DMS53 (cell line): ENCODE data around the gene CCDC91.

Experiments used
- DNase-seq: peaks from one replicate; lab custom pipeline; 2025; lab: John Stamatoyannopoulos, UW

Gene CCDC91, protein sequence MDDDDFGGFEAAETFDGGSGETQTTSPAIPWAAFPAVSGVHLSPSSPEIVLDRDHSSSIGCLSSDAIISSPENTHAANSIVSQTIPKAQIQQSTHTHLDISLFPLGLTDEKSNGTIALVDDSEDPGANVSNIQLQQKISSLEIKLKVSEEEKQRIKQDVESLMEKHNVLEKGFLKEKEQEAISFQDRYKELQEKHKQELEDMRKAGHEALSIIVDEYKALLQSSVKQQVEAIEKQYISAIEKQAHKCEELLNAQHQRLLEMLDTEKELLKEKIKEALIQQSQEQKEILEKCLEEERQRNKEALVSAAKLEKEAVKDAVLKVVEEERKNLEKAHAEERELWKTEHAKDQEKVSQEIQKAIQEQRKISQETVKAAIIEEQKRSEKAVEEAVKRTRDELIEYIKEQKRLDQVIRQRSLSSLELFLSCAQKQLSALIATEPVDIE

DNA sequence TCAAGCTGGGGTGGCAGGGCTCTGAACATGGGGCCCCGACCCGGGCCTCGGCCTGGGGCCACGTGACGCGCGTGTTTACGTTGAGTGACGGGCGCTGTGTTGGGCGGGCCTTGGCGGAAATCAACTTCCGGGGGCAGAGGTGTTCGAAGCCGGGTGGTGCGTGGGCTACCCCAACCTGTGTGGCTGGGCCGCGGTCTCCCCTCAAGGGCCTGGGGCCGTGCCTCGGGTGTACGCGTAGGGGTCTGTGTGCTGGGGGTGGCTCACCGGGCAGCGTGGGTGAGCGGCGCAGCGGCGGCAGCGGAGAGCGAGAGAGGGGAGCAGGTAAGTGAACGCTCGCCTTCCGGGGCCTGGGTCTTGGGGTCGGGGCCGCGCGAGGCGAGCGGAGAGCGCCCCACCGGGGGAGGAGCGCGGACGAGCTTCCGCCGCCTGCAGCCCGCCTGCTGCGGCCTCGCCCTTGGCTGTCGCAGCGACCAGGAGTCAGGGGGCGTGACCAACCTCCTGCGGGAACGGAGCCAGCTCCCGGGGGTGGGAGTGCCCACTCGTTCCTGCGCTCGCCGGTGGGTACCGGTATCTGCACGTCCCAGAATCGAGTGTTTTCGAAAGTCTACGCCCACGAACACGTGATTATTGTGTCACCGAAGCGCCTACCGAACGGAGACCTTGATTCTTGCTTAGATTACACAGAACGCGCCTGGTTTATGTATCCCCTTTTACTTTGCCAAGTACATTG is at the start of gene CCDC91:
Gene CCDC91, plus strand, starts transcription at position 136 of the 730 bp plus-strand sequence. CDS start 66,760 bp downstream, outside the sequence.
- peak; percentile 98 for DNase-seq

GRCh38 chr12:28144059-28144458 is 46.2 kb upstream of the CCDC91 start:
- DNase-seq, result no peak

DNA sequence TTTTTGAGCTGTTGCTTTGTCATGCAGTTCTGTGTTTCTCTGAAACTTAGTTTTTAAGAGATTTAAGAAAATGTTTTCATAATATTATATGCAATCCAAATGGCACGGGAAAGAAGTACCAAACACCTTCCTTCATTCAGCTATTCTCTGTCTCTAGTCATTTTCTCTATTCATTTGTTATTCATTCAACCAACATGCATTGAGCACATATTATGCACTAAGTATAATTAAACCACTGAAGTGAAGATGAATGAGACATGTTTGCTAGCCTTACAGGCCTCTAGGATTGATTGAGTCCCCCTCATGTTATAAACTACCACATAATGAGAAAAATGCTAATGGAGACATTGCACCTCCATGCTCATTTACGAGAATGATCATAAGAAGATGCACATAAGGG is 45.7 kb upstream of the CCDC91 start:
- DNase-seq, result no peak

DNA sequence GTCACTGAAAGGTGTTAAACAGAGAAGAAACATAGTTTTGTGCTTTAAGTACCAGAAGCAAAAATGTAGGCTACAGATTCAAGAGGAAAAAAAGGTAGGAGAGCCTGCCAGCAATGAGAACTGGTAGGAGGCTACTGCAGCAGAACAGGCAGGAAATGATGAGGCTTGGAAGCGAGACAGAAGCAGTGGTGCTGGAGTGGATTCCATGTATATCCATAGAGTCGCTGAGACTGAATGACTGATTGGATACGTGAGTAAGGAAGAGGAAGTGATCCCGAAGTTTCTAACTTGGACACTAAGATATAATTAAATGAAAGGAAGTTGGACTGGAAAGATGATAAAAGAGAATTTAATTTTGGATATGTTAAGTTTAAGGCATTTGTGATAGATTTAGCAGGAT is 45.0 kb upstream of the CCDC91 start:
- no peak for DNase-seq

- no peak for DNase-seq
These were observed 41.0 kb upstream of the CCDC91 start for GRCh38 chr12:28149279-28149678.

DNA sequence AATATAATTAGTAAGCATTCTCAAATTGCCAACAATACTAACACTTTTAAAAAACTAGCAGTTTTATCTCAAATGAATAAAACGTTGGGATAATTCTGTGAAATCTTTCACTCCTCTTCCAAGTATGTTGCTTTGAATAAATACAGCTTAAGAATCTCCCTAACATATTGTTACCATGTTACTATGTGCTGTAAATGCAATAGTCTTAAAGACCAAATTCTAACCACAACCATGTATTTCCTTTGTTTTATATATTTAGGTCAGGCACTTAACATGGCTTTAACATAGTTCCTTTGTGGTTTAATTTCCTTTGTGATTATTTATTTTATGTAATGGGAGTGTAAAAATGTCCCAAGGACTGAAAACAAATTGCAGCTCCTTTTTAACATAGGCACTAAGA is 33.9 kb upstream of the CCDC91 start:
- DNase-seq, result no peak

DNA sequence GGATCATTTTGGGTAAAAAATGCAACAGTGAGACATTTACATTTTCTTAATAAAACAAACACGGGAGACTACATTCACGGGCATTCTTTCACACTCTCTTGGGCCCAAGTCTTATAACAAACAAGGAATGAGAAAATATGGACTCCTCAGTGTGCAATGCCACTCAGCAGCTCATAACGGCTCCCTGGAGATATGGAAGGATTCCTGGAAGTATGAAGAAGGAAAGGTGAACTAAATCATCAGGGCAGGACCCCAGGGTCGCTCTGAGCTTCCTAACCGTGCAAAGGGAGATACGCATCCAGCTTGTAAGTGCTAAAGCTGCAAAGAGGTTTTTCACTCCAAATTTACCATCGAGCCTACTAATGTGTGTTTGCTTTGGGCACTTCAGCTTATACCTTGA is 33.5 kb upstream of the CCDC91 start:
- DNase-seq, result no peak

- DNase-seq, result no peak
These were observed 31.9 kb upstream of the CCDC91 start for GRCh38 chr12:28158353-28158752.

- DNase-seq, result no peak
These were observed 30.6 kb upstream of the CCDC91 start for GRCh38 chr12:28159688-28160087.

GRCh38 chr12:28161697-28162096 is 28.6 kb upstream of the CCDC91 start:
- DNase-seq, result no peak

DNA sequence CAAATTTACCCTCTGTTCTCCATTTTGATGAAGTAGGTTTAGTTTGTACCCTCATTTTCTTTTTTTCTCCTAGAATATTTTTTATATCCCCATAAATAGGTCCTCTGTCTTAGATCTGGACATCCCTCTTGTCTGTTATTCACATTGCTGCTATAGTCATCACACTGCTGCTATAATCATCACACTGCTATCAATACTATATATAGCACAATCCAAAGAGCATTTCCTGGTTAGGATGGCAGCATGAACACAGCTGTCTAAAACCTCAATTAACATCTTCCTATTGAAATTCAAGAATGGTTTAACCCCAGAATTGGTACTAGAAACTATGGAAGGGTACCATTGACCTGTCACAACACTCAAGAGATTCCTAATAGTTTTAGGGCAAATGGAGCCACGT is 27.6 kb upstream of the CCDC91 start:
- DNase-seq, result peak; percentile 38

DNA sequence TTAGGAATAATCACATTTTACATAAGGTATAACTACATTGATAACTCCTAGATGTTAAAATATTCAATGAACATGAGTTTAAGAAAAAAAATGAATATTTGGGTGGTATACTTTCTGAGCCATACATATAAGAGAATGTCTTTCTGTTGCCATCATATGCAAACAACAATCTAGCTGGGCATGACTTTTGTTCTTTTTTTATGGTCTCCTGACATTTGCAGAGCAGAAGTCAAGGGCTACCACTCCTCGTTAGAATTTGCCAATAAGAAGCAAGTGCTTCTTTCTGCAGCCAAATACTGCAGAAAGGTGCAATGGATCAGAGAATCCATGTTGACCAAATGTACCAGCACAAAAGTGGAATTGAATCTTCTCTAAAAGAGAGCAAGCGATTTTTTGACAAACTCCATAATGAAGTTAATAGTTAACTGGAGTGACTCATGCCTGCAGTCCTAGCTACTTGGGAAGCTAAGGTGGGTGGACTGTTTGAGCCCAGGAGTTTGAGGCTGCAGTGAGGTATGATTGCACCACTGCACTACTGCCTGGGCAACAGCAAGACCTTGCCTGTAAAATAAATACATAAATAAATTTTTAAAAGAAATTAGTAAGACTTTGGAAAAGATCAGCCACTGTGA is 25.5 kb upstream of the CCDC91 start:
- DNase-seq, result peak; percentile 89

DNA sequence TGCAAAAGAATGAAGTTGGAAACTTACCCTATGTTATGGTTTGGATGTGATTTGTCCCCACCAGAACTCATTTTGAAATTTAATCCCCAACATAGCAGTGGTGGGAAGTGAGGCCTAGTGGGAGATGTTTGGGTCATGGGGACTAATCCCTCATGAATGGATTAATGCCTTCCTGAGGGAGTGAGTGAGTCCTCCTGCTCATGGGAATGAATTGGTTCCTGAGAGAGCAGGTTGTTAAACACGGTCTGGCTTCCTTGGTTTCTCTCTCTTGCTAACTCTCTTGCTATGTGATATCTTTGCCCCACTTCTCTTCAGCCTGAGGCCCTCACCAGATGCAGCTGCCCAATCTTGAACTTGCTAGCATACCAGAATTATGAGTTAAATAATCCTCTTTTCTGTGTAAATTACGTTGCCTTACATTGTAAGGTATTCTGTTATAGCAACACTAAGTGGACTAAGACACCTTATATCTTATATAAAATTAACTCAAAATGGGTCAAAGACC is 22.2 kb upstream of the CCDC91 start:
- no peak for DNase-seq

DNA sequence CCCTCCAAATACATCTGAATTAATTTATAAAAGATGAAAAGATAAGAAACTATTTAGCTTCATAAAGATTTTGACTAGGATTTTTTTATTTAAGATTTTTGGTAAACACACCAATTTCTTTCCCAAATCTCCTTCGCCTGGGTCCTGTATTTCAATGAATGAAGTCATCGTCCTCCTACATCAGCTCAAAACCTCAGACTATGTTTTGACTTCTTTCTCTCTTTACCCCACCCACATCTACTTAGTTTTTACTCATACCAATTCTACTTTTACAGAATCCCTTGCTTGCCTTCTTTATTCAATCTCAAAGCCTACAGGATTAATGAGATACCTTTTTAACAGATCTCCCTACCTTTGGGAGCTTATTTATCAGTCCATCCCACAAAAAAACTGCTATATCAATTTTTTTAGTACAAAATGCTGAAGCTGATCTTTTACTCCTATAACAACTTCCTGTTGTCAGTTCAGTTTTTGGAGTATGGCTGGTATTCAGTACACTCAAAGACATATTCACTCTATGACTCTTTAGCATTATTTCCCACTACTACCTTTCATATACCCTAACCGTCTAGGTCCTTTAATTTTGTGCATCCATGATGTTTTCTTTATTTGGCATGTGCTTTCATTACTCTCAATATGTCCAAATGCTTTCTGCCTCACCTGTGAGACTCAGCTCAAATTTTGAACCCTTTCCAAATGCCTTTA is 18.7 kb upstream of the CCDC91 start:
- no peak for DNase-seq

- peak; percentile 93 for DNase-seq
These were observed 17.7 kb upstream of the CCDC91 start for GRCh38 chr12:28172434-28173030.

- DNase-seq, result no peak
These were observed 16.8 kb upstream of the CCDC91 start for GRCh38 chr12:28173440-28173839.

DNA sequence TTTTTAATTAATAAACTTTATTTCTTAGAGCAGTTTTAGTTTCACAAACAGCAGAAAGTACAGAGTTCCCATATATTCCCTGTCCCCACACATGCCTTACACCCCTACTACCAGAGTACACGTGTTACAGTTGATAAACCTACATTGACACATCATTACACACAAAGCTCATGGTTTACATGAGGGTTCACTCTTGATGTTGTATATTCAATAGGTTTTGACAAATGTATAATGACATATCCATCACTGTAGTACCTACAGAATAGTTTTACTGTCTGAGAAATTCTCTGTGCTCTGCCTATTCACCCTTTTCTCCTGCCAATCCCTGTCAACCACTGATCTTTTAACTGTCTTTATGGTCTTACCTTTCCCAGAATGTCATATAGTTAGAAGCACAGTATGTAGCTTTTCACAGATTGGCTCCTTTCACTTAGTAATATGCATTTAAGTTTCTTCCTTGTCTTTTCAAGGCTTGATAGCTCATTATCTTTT is 15.1 kb upstream of the CCDC91 start:
- no peak for DNase-seq

- no peak for DNase-seq
These were observed 14.0 kb upstream of the CCDC91 start for GRCh38 chr12:28176295-28176694.

DNA sequence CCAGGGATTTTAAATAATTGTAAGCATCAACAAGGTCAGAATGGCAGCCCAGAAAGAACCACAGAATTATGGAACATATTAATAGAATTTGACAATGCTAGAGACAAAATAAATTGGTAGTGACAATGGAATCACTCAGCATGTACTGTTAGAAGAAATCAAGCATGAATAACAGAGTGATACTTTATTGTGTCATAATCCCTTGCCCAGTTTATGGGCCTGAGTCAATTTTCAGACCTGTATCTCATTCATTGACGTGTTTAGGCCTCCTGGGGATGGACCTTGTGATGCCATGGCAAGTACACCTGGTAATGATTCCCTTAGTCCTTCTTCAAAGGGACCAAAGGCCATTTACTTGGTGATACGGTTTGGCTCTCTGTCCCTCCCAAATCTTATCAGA is 12.8 kb upstream of the CCDC91 start:
- DNase-seq, result no peak

GRCh38 chr12:28177905-28178304 is 12.4 kb upstream of the CCDC91 start:
- DNase-seq, result no peak

DNA sequence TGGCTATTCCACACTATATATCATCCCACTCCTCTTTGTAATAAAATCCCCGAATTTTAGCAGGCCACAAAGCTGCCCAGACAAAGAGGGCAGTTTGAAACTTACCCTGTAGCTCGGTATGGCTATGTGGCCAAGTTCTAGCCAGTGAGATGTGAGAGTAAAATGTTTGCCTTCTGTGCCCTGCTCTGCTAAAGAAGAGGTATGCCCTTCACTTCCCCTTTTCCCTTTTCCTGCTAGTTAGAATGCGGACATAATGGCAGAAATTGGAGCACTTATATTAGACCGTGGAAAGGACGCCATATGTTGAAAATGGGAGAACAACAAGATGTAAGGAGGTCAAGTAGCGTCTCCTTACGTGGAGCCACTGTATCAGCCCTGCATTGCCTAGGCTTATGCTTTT is 11.5 kb upstream of the CCDC91 start:
- no peak for DNase-seq
